SK-N-SH (cell line): ENCODE measurements around the gene CHD9.

Source experiments
- ELF1 ChIP-seq: IDR thresholded peaks from 2 replicates; pipeline ENCODE4 v1.4.0; 2012
- EP300 ChIP-seq, 2 experiments: IDR thresholded peaks; 2 replicates each; pipeline versions ENCODE4 v1.4.0 to v1.6.1; 2012; ENCODE audit warnings: borderline replicate concordance in 1 of 2, low read depth in 1 of 2, low read length in 1 of 2
- GABPA ChIP-seq: IDR thresholded peaks from 2 replicates; pipeline ENCODE4 v1.4.0; 2012; ENCODE audit warnings: low read depth, mild to moderate bottlenecking
- JUND ChIP-seq: IDR thresholded peaks from 2 replicates; pipeline ENCODE4 v1.4.0; 2012
- RFX5 ChIP-seq: IDR thresholded peaks from 2 replicates; pipeline ENCODE4 v1.6.1; 2012; ENCODE audit warnings: mild to moderate bottlenecking, improper control_type of control experiment, low read length
- SIN3A ChIP-seq: IDR thresholded peaks from 2 replicates; pipeline ENCODE4 v1.6.1; 2012; ENCODE audit warnings: low read depth, mild to moderate bottlenecking, low read length, moderate library complexity, borderline replicate concordance
- TAF1 ChIP-seq: IDR thresholded peaks from 2 replicates; pipeline ENCODE4 v1.6.1; 2012; ENCODE audit warnings: low read depth, mild to moderate bottlenecking, low read length, moderate library complexity, borderline replicate concordance
- TF ChIP-seq, protein P1 (sequence below): fragments of 200-600 bp; sonication (generic); IDR thresholded peaks from 2 replicates; pipeline ENCODE4 v1.6.1; 2017; ENCODE audit warnings: antibody characterized with exemption, mild to moderate bottlenecking, moderate library complexity
- TF ChIP-seq, protein P2 (sequence below): IDR thresholded peaks from 2 replicates; pipeline ENCODE4 v1.4.0; 2012; ENCODE audit warnings: low read depth, borderline replicate concordance
- TF ChIP-seq, protein P3 (sequence below): IDR thresholded peaks from 2 replicates; pipeline ENCODE4; 2012

DNA sequence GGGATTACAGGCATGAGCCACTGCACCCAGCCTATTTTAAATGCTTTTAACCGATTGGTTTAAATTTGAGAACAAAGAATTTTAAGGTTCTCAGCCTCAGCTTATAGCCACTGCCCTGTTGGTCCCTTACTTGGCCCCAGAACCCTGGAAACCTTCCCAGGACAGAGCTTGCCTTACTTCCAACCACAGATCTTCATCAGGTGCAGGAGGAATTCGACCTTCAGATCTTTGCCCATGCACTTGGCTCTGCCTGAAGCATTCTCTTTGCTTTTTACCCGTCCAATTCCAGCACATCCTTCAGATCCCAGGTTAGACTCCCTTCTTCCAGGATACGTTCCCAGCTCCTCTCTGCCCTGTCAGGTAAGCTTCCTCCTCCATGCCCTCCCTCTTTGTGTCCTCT, 27.7 kb downstream of the CHD9 start:
- no peak for TF ChIP-seq TAF1
- no peak for TF ChIP-seq JUND
- TF ChIP-seq, protein P1, sequence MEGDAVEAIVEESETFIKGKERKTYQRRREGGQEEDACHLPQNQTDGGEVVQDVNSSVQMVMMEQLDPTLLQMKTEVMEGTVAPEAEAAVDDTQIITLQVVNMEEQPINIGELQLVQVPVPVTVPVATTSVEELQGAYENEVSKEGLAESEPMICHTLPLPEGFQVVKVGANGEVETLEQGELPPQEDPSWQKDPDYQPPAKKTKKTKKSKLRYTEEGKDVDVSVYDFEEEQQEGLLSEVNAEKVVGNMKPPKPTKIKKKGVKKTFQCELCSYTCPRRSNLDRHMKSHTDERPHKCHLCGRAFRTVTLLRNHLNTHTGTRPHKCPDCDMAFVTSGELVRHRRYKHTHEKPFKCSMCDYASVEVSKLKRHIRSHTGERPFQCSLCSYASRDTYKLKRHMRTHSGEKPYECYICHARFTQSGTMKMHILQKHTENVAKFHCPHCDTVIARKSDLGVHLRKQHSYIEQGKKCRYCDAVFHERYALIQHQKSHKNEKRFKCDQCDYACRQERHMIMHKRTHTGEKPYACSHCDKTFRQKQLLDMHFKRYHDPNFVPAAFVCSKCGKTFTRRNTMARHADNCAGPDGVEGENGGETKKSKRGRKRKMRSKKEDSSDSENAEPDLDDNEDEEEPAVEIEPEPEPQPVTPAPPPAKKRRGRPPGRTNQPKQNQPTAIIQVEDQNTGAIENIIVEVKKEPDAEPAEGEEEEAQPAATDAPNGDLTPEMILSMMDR = no peak
- TF ChIP-seq EP300 (IDR thresholded peaks at IDR 0.05; ENCODE audit: borderline replicate concordance in 1 of 2, low read depth in 1 of 2, low read length in 1 of 2) = no peak
- no peak for TF ChIP-seq SIN3A
- TF ChIP-seq, protein P2, sequence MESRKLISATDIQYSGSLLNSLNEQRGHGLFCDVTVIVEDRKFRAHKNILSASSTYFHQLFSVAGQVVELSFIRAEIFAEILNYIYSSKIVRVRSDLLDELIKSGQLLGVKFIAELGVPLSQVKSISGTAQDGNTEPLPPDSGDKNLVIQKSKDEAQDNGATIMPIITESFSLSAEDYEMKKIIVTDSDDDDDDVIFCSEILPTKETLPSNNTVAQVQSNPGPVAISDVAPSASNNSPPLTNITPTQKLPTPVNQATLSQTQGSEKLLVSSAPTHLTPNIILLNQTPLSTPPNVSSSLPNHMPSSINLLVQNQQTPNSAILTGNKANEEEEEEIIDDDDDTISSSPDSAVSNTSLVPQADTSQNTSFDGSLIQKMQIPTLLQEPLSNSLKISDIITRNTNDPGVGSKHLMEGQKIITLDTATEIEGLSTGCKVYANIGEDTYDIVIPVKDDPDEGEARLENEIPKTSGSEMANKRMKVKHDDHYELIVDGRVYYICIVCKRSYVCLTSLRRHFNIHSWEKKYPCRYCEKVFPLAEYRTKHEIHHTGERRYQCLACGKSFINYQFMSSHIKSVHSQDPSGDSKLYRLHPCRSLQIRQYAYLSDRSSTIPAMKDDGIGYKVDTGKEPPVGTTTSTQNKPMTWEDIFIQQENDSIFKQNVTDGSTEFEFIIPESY = no peak
- TF ChIP-seq RFX5 = no peak
- TF ChIP-seq, protein P3, sequence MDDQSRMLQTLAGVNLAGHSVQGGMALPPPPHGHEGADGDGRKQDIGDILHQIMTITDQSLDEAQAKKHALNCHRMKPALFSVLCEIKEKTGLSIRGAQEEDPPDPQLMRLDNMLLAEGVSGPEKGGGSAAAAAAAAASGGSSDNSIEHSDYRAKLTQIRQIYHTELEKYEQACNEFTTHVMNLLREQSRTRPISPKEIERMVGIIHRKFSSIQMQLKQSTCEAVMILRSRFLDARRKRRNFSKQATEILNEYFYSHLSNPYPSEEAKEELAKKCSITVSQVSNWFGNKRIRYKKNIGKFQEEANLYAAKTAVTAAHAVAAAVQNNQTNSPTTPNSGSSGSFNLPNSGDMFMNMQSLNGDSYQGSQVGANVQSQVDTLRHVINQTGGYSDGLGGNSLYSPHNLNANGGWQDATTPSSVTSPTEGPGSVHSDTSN = no peak
- no peak for TF ChIP-seq GABPA
- no peak for TF ChIP-seq ELF1
